Measurements from ENCODE around the gene SF1.

DNA sequence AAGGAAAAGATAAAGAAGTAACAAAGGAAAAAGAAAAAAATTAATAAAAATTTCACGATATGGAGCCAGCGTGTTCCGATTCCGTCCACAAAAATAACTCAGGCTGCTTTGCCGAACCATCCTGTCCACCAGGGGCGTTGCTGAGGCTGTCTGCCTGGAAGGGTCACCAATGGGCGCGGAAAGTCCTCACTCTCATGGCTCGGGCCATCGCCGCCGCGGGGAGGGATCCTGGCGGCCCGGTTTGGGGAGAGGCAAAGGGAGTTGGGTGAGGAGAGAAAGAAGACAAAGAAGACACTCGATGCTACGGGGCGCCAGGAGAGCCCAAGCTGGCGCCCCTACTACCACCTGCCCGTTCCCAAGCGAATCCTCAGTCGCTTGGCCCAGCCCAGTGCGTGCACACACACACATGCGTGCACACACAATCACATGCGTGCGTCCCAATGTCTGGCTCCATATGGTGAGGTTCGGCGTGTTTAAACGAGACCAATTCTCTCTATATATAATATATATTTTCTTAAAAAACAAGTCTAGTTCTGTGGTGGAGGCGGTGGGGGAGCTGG, 13.0 kb downstream of the SF1 start:
- TF ChIP-seq, protein P1, sequence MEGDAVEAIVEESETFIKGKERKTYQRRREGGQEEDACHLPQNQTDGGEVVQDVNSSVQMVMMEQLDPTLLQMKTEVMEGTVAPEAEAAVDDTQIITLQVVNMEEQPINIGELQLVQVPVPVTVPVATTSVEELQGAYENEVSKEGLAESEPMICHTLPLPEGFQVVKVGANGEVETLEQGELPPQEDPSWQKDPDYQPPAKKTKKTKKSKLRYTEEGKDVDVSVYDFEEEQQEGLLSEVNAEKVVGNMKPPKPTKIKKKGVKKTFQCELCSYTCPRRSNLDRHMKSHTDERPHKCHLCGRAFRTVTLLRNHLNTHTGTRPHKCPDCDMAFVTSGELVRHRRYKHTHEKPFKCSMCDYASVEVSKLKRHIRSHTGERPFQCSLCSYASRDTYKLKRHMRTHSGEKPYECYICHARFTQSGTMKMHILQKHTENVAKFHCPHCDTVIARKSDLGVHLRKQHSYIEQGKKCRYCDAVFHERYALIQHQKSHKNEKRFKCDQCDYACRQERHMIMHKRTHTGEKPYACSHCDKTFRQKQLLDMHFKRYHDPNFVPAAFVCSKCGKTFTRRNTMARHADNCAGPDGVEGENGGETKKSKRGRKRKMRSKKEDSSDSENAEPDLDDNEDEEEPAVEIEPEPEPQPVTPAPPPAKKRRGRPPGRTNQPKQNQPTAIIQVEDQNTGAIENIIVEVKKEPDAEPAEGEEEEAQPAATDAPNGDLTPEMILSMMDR (IDR thresholded peaks at IDR 0.05), result 0 out of 2 replicates have a peak, but pooled peaks have one; percentile 46
- TF ChIP-seq, protein P2, sequence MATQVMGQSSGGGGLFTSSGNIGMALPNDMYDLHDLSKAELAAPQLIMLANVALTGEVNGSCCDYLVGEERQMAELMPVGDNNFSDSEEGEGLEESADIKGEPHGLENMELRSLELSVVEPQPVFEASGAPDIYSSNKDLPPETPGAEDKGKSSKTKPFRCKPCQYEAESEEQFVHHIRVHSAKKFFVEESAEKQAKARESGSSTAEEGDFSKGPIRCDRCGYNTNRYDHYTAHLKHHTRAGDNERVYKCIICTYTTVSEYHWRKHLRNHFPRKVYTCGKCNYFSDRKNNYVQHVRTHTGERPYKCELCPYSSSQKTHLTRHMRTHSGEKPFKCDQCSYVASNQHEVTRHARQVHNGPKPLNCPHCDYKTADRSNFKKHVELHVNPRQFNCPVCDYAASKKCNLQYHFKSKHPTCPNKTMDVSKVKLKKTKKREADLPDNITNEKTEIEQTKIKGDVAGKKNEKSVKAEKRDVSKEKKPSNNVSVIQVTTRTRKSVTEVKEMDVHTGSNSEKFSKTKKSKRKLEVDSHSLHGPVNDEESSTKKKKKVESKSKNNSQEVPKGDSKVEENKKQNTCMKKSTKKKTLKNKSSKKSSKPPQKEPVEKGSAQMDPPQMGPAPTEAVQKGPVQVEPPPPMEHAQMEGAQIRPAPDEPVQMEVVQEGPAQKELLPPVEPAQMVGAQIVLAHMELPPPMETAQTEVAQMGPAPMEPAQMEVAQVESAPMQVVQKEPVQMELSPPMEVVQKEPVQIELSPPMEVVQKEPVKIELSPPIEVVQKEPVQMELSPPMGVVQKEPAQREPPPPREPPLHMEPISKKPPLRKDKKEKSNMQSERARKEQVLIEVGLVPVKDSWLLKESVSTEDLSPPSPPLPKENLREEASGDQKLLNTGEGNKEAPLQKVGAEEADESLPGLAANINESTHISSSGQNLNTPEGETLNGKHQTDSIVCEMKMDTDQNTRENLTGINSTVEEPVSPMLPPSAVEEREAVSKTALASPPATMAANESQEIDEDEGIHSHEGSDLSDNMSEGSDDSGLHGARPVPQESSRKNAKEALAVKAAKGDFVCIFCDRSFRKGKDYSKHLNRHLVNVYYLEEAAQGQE (IDR thresholded peaks at IDR 0.05; ENCODE audit: insufficient read depth in 1 of 2, low read depth in 2 of 2, low read length in 1 of 2), result no peak
